ENCODE data around the gene ZNF777.

DNA sequence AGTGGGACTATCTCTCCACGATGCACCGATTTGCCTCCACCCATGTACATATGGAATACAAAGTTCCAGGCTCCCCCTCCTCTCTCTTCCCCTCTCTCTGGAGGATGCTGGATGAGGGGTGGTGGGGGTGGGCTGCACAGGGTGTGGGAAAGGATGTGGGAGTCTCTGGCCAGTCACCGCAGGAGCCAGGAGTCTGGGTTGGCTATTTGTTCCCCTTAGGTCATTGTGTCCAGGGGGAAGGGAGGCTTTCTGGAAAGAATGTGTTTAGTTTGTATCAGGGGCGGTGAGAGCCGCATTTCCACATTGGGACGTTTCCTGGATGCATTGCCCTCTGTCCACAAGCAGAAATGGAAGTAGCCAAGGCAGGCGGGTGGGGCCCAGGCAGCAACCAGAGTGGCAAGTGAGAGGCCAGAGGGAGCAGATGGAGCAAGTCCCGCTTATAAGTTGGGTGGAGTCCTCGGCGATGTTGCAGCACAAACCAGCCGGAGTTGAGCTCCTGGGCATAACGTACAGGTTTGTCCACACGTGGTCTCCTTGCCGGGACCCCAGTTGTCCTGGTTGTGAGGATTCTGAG is 63.3 kb downstream of the ZNF777 start:
- TF ChIP-seq, protein P1, sequence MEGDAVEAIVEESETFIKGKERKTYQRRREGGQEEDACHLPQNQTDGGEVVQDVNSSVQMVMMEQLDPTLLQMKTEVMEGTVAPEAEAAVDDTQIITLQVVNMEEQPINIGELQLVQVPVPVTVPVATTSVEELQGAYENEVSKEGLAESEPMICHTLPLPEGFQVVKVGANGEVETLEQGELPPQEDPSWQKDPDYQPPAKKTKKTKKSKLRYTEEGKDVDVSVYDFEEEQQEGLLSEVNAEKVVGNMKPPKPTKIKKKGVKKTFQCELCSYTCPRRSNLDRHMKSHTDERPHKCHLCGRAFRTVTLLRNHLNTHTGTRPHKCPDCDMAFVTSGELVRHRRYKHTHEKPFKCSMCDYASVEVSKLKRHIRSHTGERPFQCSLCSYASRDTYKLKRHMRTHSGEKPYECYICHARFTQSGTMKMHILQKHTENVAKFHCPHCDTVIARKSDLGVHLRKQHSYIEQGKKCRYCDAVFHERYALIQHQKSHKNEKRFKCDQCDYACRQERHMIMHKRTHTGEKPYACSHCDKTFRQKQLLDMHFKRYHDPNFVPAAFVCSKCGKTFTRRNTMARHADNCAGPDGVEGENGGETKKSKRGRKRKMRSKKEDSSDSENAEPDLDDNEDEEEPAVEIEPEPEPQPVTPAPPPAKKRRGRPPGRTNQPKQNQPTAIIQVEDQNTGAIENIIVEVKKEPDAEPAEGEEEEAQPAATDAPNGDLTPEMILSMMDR (conservative IDR thresholded peaks at IDR 0.05), result no peak
- no peak for TF ChIP-seq ZFX (IDR thresholded peaks at IDR 0.05)

Data from C4-2B (cell line).